Testis (tissue), 3 donors: ENCODE measurements around the gene VAX1. TPM values are rescaled to one million over a fixed set of nuclear protein-coding genes. Genes with fewer than 3 reads are reported as not detected.

Experiments
- DNase-seq: peaks from one replicate; pipeline ENCODE4 v3.0.0-alpha.2; 2019
- H3K27ac ChIP-seq, 2 donors: fragments of 200-600 bp; sonication (generic); one replicate each; pipeline ENCODE4 v1.5.1; 2019
- H3K27me3 ChIP-seq: fragments of 200-600 bp; sonication (generic); one replicate; pipeline ENCODE4 v1.5.1; 2019
- H3K36me3 ChIP-seq: fragments of 200-600 bp; sonication (generic); one replicate; pipeline ENCODE4 v1.5.1; 2017; ENCODE audit warnings: low read depth; ENCODE audit errors: missing control alignments
- H3K4me1 ChIP-seq: fragments of 200-600 bp; sonication (generic); one replicate; pipeline ENCODE4 v1.5.1; 2019
- H3K4me3 ChIP-seq, 2 donors: fragments of 200-600 bp; sonication (generic); one replicate each; pipeline ENCODE4 v1.5.1; 2017 to 2019
- H3K9me3 ChIP-seq: fragments of 200-600 bp; sonication (generic); one replicate; pipeline ENCODE4 v1.5.1; 2017
- CTCF ChIP-seq, 3 experiments: fragments of 450-650 bp in 2 of 3; fragments of 200-600 bp in 1 of 3; sonication (generic) in 1 of 3; IDR thresholded peaks; one replicate each; pipeline ENCODE4 v1.5.1; 2016 to 2019; ENCODE audit warnings: antibody characterized with exemption in 3 of 3, mild to moderate bottlenecking in 2 of 3, moderate library complexity in 1 of 3
- POLR2A ChIP-seq: fragments of 450-650 bp; IDR thresholded peaks from one replicate; pipeline ENCODE4 v1.6.1; 2017; ENCODE audit warnings: antibody characterized with exemption, mild to moderate bottlenecking, moderate library complexity
- WGBS, 2 donors: methylation state at CpG; one replicate each; pipeline ENCODE4 v1.1.5; 2018; 5-methylcytosine and 5-hydroxymethylcytosine counted together
- intact Hi-C: fragments of 100-400 bp; cut with DNase I; formaldehyde crosslinking; loops from one replicate; pipeline ENCODE4 v1.15.1; 2023; ENCODE audit warnings: low total_unique reads
- polyA plus RNA-seq: library from polyadenylated mRNA; stranded (reverse); fragments of 350-450 nt; fragmentation: Illumina TruSeq; extraction: RNeasy Lipid Tissue Mini Kit (QIAGEN cat#74804); gene quantifications from one replicate; pipeline ENCODE4 v1.2.3, GENCODE V29; 2014; ENCODE audit warnings: low read depth, low replicate concordance; ENCODE audit not compliant: insufficient read depth
- total RNA-seq, 2 donors: library from RNA; depleted of rRNA; stranded (reverse); fragments of >200 nt; gene quantifications; one replicate each; pipeline ENCODE4 v1.2.3, GENCODE V29; 2016

VAX1 gene
- total and polyA plus RNA-seq, 3 donors from 2014 or later, result 0.47 to 0.71 (median 0.56) TPM

- Histone ChIP-seq H3K27ac (no peak overlapping the region), H3K27me3 (no peaks in the 10 kb centered on the region), H3K4me1 (peaks cover 8% of the 10 kb centered on the region), H3K36me3 (no peaks in the 10 kb centered on the region), H3K4me3 (peak overlapping the region; percentile 21 to 34), H3K9me3 (no peaks in the 10 kb centered on the region)
- TF ChIP-seq POLR2A, result no peak
- TF ChIP-seq CTCF (IDR thresholded peaks at IDR 0.05), result no peak
- WGBS, 2 donors, result 59 to 61% methylated on average over 6 of the region's 6 CpGs
- no peak for DNase-seq
- intact Hi-C loops, result no loop called here
Observed at GRCh38 chr10:117135026-117135372, 3.1 kb downstream of the VAX1 start.

GRCh38 chr10:117134306-117135025 lies 3.6 kb downstream of the VAX1 start:
- no peak for DNase-seq
- intact Hi-C loops, result no loop called here
- Histone ChIP-seq H3K27me3 (no peaks in the 10 kb centered on the region), H3K4me1 (peaks cover 8% of the 10 kb centered on the region), H3K4me3 (peak overlapping the region; percentile 21 to 34), H3K9me3 (no peaks in the 10 kb centered on the region), H3K27ac (no peak overlapping the region), H3K36me3 (no peaks in the 10 kb centered on the region)
- 8 to 12% methylated on average over 27 to 39 of the region's 72 CpGs for WGBS, 2 donors
- TF ChIP-seq CTCF (IDR thresholded peaks at IDR 0.05) (no peak), POLR2A (no peak)

- H3K27me3 ChIP-seq, result no peaks in the 10 kb centered on the region
- peaks cover 8% of the 10 kb centered on the region for H3K4me1 ChIP-seq
- no peak for TF ChIP-seq POLR2A
- TF ChIP-seq CTCF (IDR thresholded peaks at IDR 0.05), result no peak
- WGBS, 2 donors, result 3 to 4% methylated on average over 23 of the region's 28 CpGs
- DNase-seq, result no peak
- no peaks in the 10 kb centered on the region for H3K9me3 ChIP-seq
- peak overlapping the region in 1 of 2 donors; percentile 18 for H3K4me3 ChIP-seq
- no peak overlapping the region for H3K27ac ChIP-seq
- intact Hi-C loops, result no loop called here
- H3K36me3 ChIP-seq, result no peaks in the 10 kb centered on the region
Observed at GRCh38 chr10:117134056-117134305, 4.1 kb downstream of the VAX1 start.

GRCh38 chr10:117133273-117134055 lies 4.6 kb downstream of the VAX1 start:
- H3K9me3 ChIP-seq, result no peaks in the 10 kb centered on the region
- TF ChIP-seq POLR2A, result no peak
- WGBS, 2 donors, result 5 to 10% methylated on average over 30 of the region's 30 CpGs
- H3K4me1 ChIP-seq, result peaks cover 8% of the 10 kb centered on the region
- H3K27ac ChIP-seq, result no peak overlapping the region
- intact Hi-C loops, result no loop called here
- no peaks in the 10 kb centered on the region for H3K27me3 ChIP-seq
- no peaks in the 10 kb centered on the region for H3K36me3 ChIP-seq
- peak overlapping the region in 1 of 2 donors; percentile 18 for H3K4me3 ChIP-seq
- DNase-seq, result no peak

- H3K4me3 ChIP-seq, result peak overlapping the region in 1 of 2 donors; percentile 18
Observed at GRCh38 chr10:117132751-117133231, 5.3 kb downstream of the VAX1 start.

More at GRCh38 chr10:117132751-117133231, 5.3 kb downstream of the VAX1 start:
- no peaks in the 10 kb centered on the region for H3K9me3 ChIP-seq
- H3K4me1 ChIP-seq, result peaks cover 8% of the 10 kb centered on the region
- DNase-seq, result no peak
- intact Hi-C loops, result no loop called here
- 3 to 4% methylated on average over 15 to 27 of the region's 27 CpGs for WGBS, 2 donors
- H3K27ac ChIP-seq, result no peak overlapping the region
- H3K27me3 ChIP-seq, result no peaks in the 10 kb centered on the region
- TF ChIP-seq CTCF (IDR thresholded peaks at IDR 0.05) (no peak), POLR2A (no peak)
- no peaks in the 10 kb centered on the region for H3K36me3 ChIP-seq
